NCI-H748 (cell line): ENCODE data around the gene LZIC.

Source experiments
- DNase-seq: peaks from one replicate; lab custom pipeline; 2025; ENCODE audit not compliant: unreplicated experiment; lab: John Stamatoyannopoulos, UW

Gene LZIC

GRCh38 chr1:9910423-9911178 lies 32.6 kb downstream of the LZIC start:
- peak; percentile 96 for DNase-seq

- no peak for DNase-seq
These were observed 33.1 kb downstream of the LZIC start, which contains the start of gene CTNNBIP1 for GRCh38 chr1:9910076-9910422. Gene CTNNBIP1, minus strand, starts transcription at chr1:9910269. Its CDS starts 38,205 bp downstream, at chr1:9872064.

GRCh38 chr1:9909234-9910046 lies 33.8 kb downstream of the LZIC start:
- DNase-seq: peak; percentile 34

GRCh38 chr1:9908871-9909233 lies 34.3 kb downstream of the LZIC start:
- DNase-seq: no peak

- DNase-seq: no peak
These were observed 35.8 kb downstream of the LZIC start for GRCh38 chr1:9907441-9907840.

- no peak for DNase-seq
These were observed 36.7 kb downstream of the LZIC start for GRCh38 chr1:9906466-9906865.

GRCh38 chr1:9905010-9905409 lies 38.2 kb downstream of the LZIC start:
- DNase-seq: no peak

- no peak for DNase-seq
These were observed 38.6 kb downstream of the LZIC start for GRCh38 chr1:9904596-9904995.

GRCh38 chr1:9903801-9904527 lies 39.2 kb downstream of the LZIC start:
- DNase-seq: no peak

- no peak for DNase-seq
These were observed 41.1 kb downstream of the LZIC start for GRCh38 chr1:9902060-9902452.

- no peak for DNase-seq
These were observed 41.8 kb downstream of the LZIC start for GRCh38 chr1:9901148-9902059.

- DNase-seq: no peak
These were observed 42.8 kb downstream of the LZIC start for GRCh38 chr1:9900142-9901043.

- DNase-seq: no peak
These were observed 49.1 kb downstream of the LZIC start for GRCh38 chr1:9894115-9894514.

GRCh38 chr1:9892563-9893528 lies 50.3 kb downstream of the LZIC start:
- no peak for DNase-seq

- peak; percentile 31 for DNase-seq
These were observed 52.0 kb downstream of the LZIC start for GRCh38 chr1:9891207-9891606.

- DNase-seq: no peak
These were observed 52.9 kb downstream of the LZIC start for GRCh38 chr1:9890224-9890731.

- no peak for DNase-seq
These were observed 53.8 kb downstream of the LZIC start for GRCh38 chr1:9889411-9889810.

- DNase-seq: no peak
These were observed 54.3 kb downstream of the LZIC start for GRCh38 chr1:9888886-9889285.
